Testis (tissue), 3 donors: ENCODE measurements around the gene CTIF. TPM values are rescaled to one million over a fixed set of nuclear protein-coding genes. Genes with fewer than 3 reads are reported as not detected.

Source experiments
- DNase-seq: peaks from one replicate; pipeline ENCODE4 v3.0.0-alpha.2; 2019
- H3K27ac ChIP-seq, 2 donors: fragments of 200-600 bp; sonication (generic); one replicate each; pipeline ENCODE4 v1.5.1; 2019
- H3K27me3 ChIP-seq: fragments of 200-600 bp; sonication (generic); one replicate; pipeline ENCODE4 v1.5.1; 2019
- H3K36me3 ChIP-seq: fragments of 200-600 bp; sonication (generic); one replicate; pipeline ENCODE4 v1.5.1; 2017; ENCODE audit warnings: low read depth; ENCODE audit errors: missing control alignments
- H3K4me1 ChIP-seq: fragments of 200-600 bp; sonication (generic); one replicate; pipeline ENCODE4 v1.5.1; 2019
- H3K4me3 ChIP-seq, 2 donors: fragments of 200-600 bp; sonication (generic); one replicate each; pipeline ENCODE4 v1.5.1; 2017 to 2019
- H3K9me3 ChIP-seq: fragments of 200-600 bp; sonication (generic); one replicate; pipeline ENCODE4 v1.5.1; 2017
- POLR2A ChIP-seq: fragments of 450-650 bp; IDR thresholded peaks from one replicate; pipeline ENCODE4 v1.6.1; 2017; ENCODE audit warnings: antibody characterized with exemption, mild to moderate bottlenecking, moderate library complexity
- WGBS, 2 donors: methylation state at CpG; one replicate each; pipeline ENCODE4 v1.1.5; 2018; 5-methylcytosine and 5-hydroxymethylcytosine counted together
- intact Hi-C: fragments of 100-400 bp; cut with DNase I; formaldehyde crosslinking; loops from one replicate; pipeline ENCODE4 v1.15.1; 2023; ENCODE audit warnings: low total_unique reads
- polyA plus RNA-seq: library from polyadenylated mRNA; stranded (reverse); fragments of 350-450 nt; fragmentation: Illumina TruSeq; extraction: RNeasy Lipid Tissue Mini Kit (QIAGEN cat#74804); gene quantifications from one replicate; pipeline ENCODE4 v1.2.3, GENCODE V29; 2014; ENCODE audit warnings: low read depth, low replicate concordance; ENCODE audit not compliant: insufficient read depth
- total RNA-seq, 2 donors: library from RNA; depleted of rRNA; stranded (reverse); fragments of >200 nt; gene quantifications; one replicate each; pipeline ENCODE4 v1.2.3, GENCODE V29; 2016
- TF ChIP-seq, protein P1 (sequence below), 3 experiments: fragments of 450-650 bp in 2 of 3; fragments of 200-600 bp in 1 of 3; sonication (generic) in 1 of 3; IDR thresholded peaks; one replicate each; pipeline ENCODE4 v1.5.1; 2016 to 2019; ENCODE audit warnings: antibody characterized with exemption in 3 of 3, mild to moderate bottlenecking in 2 of 3, moderate library complexity in 1 of 3

CTIF gene
- total and polyA plus RNA-seq, 3 donors from 2014 or later = 33.8 to 41.5 (median 35.6) TPM

DNA sequence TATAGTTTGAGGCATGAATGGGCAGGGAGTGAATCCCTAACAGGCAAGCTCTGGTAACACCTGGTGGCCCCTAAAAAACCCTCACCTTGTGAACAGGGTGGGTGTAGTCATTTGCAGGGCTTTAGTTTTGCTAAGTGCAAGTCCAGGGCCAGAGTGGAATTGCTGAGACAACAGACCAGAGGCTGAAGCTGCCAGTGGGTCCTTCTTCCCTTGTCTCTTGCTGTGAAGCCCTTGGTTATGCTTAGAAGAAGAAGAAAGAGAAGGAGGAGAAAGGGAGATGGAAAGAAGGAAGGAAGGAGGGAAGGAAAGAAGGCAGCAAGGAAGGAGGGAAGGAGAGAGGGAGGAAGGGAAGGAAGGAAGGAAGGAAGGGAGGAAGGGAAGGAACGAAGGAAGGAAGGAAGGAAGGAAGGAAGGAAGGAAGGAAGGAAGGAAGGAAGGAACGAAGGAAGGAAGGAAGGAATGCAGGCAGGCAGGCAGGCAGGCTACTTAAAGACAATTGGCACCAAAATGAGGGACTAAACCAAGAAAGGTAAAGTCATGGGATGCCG is 366.1 kb downstream of the CTIF start:
- TF ChIP-seq, protein P1, sequence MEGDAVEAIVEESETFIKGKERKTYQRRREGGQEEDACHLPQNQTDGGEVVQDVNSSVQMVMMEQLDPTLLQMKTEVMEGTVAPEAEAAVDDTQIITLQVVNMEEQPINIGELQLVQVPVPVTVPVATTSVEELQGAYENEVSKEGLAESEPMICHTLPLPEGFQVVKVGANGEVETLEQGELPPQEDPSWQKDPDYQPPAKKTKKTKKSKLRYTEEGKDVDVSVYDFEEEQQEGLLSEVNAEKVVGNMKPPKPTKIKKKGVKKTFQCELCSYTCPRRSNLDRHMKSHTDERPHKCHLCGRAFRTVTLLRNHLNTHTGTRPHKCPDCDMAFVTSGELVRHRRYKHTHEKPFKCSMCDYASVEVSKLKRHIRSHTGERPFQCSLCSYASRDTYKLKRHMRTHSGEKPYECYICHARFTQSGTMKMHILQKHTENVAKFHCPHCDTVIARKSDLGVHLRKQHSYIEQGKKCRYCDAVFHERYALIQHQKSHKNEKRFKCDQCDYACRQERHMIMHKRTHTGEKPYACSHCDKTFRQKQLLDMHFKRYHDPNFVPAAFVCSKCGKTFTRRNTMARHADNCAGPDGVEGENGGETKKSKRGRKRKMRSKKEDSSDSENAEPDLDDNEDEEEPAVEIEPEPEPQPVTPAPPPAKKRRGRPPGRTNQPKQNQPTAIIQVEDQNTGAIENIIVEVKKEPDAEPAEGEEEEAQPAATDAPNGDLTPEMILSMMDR (IDR thresholded peaks at IDR 0.05) = no peak
- TF ChIP-seq POLR2A = no peak
- Histone ChIP-seq H3K27me3 (no peaks in the 10 kb centered on the region), H3K27ac (no peak overlapping the region), H3K4me3 (no peak overlapping the region), H3K4me1 (peaks cover 14% of the 10 kb centered on the region), H3K9me3 (no peaks in the 10 kb centered on the region), H3K36me3 (no peaks in the 10 kb centered on the region)
- DNase-seq = no peak
- WGBS, 2 donors = 96 to 100% methylated on average over 3 of the region's 3 CpGs
- intact Hi-C loops = no loop called here

DNA sequence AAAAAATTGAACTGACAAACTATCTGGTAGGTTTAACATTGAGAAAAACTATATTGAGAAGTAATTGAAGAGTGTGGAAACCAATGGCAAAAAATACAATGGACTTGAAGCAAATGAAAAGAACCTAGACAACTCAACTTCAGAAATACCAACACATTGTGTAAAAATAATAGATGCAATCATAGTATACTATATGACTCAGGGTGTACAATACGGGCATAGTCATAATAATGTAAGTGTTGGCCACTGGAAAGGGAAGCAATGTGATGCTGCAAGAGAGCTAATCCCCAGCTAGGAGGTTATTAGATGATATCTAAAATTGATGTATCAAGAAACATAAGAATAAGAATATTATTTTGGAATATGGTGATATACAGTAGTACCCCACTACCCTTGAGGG is 366.7 kb downstream of the CTIF start:
- TF ChIP-seq, protein P1 (IDR thresholded peaks at IDR 0.05) = no peak
- Histone ChIP-seq H3K36me3 (no peaks in the 10 kb centered on the region), H3K9me3 (no peaks in the 10 kb centered on the region), H3K27me3 (no peaks in the 10 kb centered on the region), H3K27ac (no peak overlapping the region), H3K4me3 (no peak overlapping the region), H3K4me1 (peaks cover 14% of the 10 kb centered on the region)
- DNase-seq = no peak
- intact Hi-C loops = no loop called here
- 89 to 95% methylated on average over 1 of the region's 1 CpG for WGBS, 2 donors

DNA sequence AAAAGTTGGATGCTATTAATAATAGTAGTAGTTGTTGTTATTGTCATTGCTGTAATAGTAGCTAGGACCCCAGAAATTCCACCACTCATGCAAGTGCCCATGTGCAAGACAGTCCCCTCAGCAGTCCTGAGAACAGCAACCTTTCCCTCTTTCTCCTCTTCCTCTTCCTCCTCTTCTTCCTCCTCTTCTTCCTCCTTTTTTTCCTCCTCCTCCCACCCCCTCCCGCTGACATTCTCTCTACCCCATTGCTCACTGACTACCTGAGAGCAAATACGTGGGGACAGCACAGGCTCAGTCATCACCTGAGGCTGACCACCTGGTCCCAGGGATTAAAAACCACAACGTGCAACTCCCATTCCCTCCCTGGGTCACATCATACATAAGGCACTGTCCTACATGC is 370.1 kb downstream of the CTIF start:
- intact Hi-C loops = no loop called here
- H3K27me3 ChIP-seq = no peaks in the 10 kb centered on the region

DNA sequence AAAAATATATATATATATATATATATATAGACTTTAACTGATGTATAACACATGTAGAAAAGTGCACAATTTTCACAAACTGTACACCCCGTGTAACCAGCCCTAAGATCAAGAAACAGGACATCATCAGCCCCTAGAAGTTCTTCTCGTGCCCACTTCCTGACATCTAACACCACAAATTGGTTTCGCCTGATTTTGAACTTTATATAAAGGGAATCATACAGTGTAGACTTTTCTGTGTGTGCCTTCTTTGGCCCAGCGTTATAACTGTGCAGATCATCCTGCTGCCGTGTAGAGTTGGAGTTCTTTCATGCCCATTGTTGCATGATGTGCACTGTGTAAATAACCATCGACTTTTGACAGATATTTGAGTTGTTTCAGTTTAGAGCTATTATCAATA is 370.9 kb downstream of the CTIF start:
- no peaks in the 10 kb centered on the region for H3K9me3 ChIP-seq
- no peaks in the 10 kb centered on the region for H3K36me3 ChIP-seq
- no peaks in the 10 kb centered on the region for H3K27me3 ChIP-seq
- WGBS, 2 donors = 86 to 91% methylated on average over 6 of the region's 6 CpGs
- H3K27ac ChIP-seq = no peak overlapping the region
- H3K4me3 ChIP-seq = no peak overlapping the region
- intact Hi-C loops = no loop called here
- TF ChIP-seq, protein P1 (IDR thresholded peaks at IDR 0.05) = no peak
- TF ChIP-seq POLR2A = no peak
- H3K4me1 ChIP-seq = no peaks in the 10 kb centered on the region
- DNase-seq = no peak

More for the DNA sequence above, 370.1 kb downstream of the CTIF start:
- 77 to 78% methylated on average over 3 of the region's 3 CpGs for WGBS, 2 donors
- no peak overlapping the region for H3K4me3 ChIP-seq
- H3K36me3 ChIP-seq = no peaks in the 10 kb centered on the region
- no peak overlapping the region for H3K27ac ChIP-seq
- H3K4me1 ChIP-seq = no peaks in the 10 kb centered on the region
- no peaks in the 10 kb centered on the region for H3K9me3 ChIP-seq
- TF ChIP-seq POLR2A = no peak
- TF ChIP-seq, protein P1 (IDR thresholded peaks at IDR 0.05) = no peak
- DNase-seq = no peak

DNA sequence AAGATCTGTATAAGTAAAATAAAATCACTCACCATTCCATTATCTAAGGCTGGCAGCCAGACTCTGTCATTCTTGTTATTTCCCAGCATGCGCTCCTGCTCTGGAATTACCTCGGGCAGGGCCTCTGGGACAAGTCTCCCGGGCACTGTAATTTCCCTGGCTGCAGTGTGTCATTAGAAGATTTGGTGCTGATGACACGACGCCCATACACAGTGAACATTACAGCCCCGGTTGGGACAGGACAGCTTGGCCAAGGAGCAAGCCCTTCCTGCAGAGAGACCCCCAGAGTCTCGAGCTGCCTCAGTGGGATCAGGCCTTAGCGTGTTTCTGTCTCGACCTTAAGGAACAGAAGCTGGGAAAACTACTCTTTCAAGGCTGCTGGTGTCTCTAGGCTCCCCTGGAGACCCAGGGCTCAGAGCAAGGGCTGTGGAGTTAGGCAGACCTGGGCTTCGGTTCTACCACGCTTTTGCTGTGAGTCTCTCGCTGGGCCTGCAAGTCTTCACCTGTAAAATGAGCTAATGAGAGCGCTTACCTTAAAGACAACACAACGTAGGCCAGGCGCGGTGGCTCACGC is 372.2 kb downstream of the CTIF start:
- Histone ChIP-seq H3K9me3 (no peaks in the 10 kb centered on the region), H3K27me3 (no peaks in the 10 kb centered on the region), H3K36me3 (no peaks in the 10 kb centered on the region), H3K4me3 (no peak overlapping the region), H3K27ac (no peak overlapping the region), H3K4me1 (no peaks in the 10 kb centered on the region)
- no peak for DNase-seq
- intact Hi-C loops = no loop called here
- WGBS, 2 donors = 93 to 95% methylated on average over 11 to 17 of the region's 17 CpGs
- TF ChIP-seq POLR2A = no peak
- TF ChIP-seq, protein P1 (IDR thresholded peaks at IDR 0.05) = no peak
